Ureter (tissue), 1 donor: Measurements from ENCODE around the gene KCTD6. TPM values are rescaled to one million over a fixed set of nuclear protein-coding genes. Genes with fewer than 3 reads are reported as not detected.

Experiments
- DNase-seq: peaks from one replicate; pipeline ENCODE4 v3.0.0-alpha.2; 2020; ENCODE audit warnings: low spot score
- total RNA-seq: library from RNA; stranded (reverse); gene quantifications from one replicate; pipeline ENCODE4 v1.2.4, GENCODE V29; 2023
- donor health status: DM: yes; HTN: yes; CAD: no.

The KCTD6 gene
- total RNA-seq, 1 donor from 2014 or later, result 11.4 TPM

DNA sequence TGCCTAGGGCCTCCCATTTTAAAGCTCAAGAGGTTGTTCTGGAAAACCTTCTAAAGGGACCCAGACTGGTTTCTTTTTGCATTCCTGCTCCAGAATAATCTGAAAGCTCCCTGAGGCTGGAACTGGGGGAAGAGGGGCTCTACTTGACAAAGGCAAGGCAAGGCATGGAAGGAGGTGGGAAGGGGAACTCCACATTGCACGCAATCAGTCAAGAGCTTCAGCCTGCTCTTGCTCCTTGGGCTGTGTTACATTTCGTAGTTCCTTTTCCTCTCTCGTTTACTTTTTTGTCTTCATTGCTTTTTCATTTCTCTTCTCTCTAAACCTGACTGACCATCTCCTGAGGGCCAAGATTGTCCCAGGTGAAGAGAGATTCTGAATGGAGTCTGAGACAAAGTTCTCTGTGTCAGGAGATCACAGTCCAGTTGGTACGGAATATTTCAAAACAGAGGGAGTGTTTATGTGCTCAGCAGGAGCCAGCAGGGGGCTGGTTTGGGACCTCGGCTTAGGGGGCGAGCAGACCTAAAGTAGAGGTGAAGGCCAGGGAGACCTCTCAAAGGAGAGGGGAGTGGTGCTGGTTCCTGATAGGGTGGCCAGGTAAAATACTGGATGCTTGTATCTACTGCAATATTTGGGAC lies 6.0 kb upstream of the KCTD6 start:
- DNase-seq, result no peak

DNA sequence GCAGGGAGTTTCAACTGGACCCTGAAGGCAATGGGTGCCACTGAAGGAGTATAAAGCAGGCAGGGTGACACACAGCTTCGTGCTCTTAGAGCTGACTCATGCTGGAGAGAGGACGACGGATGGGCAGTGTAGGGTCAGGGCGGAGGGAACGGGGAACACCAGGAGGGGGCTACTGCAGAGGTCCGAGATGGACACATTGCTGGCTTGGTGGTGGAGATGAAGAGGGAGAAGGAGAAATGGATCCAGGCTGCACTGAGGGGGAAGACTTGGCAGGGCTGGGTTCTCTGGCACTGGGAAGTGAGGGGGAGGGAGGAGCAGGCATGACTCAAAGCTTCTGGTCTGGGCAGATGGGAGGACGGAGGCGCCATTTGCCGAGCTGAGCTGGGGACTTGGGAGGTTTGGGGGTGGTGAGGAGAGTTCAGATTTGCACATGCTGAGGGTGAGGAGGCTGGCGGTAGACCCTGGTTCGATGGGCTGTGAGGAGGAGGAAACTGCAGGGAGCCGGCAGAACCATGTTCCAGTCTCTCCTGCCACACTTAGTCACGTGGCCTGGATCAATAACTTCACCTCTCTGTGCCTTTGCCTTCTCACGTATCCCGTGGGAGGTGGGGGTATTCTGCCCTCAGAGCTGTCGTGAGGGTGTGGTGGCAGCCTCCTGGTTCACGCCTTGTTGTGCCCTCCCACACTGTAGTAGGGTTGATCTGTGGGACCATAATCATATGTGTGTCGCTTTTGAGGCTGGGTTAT lies 4.6 kb upstream of the KCTD6 start:
- DNase-seq, result no peak

DNA sequence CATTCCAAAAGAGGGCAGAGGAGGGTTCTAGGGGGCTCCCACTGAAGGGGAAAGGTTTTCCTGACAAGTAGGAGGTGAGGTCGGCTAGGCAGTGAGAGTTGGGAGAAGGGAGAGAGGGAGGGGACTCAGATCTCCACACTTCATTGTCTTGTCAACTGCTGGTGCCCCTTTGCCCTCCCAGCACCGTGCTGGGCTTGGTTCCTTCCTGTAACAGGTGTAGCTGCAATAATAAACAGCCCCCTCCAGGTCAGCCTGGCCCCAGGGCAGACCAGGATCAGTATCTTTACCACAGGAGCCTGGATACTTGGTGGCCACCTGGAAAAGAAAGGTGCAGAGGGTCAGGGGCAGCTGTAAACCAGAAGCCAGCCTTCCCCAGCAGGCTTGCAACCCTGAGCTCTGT lies 2.9 kb upstream of the KCTD6 start:
- no peak for DNase-seq

DNA sequence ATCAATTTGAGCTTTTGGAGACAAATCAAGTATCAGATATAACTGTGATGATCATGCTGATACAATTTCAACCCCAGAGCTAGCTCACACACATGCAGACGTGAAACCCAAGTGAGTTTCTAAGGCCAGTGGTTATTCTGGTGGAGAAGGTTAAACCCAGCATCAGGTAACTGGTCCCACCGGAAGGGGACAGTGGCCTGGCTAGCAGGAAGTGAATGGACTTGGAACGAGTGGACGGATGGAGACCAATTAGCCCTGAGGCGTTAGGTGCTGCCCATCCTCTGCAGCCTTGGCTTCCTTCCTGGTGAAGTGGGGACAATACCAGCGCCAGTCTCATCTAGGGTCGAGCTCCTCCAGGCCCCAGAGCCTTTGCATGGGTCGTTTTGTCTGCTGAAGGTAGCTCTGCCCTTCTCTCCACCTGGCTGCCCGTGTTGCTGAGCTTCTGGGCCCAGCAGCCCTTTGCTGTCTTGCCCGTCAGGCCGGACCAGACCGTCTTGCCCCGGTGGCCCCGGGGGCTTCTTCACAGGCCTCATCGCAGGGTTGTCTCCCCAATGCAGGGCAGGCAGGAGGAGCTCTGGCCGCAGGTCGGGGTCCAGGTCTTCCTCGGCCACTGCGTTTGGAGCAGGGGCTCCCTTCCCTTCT lies 915 bp upstream of the KCTD6 start:
- DNase-seq, result no peak

DNA sequence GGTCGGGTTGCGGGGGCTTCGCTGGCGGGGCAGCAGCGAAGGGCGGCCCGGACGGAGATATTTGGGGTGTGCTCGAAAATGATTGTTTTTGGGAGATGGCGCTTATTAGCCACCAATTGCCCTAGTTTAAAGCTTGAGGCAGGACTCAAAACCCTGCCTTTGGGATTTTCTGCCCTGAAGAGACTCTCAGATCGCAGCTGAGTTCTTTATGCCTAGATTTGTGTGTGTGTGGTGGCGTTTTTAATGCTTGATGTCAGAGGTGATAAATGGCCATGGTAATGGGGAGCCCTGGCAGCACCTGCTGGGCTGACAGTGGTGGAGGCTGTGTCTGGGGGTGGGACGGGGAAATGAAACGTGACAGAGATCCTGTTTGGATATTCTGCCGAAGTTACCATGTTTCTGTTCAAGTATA lies 604 bp downstream of the KCTD6 start:
- no peak for DNase-seq

DNA sequence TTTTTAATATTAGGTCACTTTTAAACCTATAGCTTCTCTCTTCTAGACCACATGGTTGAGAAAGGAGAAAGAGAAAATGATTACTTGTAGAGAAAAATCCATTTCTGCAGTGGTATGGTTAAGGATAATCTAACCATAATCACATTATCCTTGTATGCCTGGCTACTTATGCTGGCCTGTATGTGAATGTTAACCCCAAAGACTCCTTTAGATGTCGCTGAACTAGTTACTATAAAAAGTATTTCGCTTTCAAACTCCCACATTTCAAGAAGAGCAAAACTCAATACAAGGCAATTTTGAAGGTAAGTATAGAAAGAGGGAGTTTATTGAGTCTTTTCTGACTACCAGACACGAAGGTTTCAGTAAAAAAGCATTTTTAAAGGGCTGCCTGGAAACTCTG lies 2.2 kb downstream of the KCTD6 start:
- no peak for DNase-seq

DNA sequence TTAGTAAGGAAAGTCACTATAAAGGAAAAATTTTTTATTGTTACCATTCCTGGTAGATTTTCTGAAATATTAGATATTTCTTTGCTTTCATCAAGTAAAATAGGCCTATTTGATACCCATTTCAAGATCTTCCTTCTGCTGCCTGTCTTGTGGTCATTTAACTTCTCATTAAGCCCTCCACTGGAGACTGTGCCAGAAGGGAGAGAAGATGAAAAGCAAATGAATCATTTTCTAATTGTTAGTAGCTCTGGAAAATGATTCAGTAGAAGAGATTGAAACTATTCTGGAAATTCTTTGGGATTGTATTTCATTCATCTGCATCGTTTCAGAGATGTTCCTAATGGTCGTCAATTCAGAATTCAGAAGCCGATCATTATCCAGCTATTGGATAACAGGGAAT lies 3.2 kb downstream of the KCTD6 start:
- DNase-seq, result no peak

DNA sequence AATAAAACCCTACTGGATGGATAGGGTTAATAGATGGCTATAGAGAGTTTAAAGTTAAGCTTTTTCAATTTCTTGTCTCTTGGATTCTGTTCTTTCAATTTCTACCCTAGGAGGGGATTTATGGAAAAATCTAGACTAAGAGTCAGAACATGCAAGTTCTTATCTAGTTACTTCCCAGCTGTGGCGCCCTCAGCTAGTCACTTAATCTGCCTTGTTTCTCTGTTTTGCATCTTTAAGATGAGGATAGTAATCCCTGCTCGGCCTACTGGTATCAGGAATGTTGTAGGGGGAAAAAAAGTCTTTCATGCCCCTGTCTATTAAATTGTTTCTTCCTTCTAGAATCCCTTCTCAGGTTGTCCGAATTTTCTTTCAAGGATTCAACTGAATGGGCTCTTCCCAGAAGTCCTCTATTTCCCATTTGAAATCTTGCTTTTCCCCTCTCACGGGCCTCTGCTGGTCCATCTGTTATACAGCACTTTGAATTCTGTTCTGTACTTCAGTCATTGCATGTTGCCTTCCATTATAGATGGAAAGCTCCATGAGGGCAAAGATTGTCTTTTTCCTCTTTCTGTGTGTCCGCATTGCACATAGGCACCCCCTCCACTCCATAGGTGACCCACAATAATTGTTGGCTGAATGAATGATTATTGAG lies 4.4 kb downstream of the KCTD6 start:
- no peak for DNase-seq

DNA sequence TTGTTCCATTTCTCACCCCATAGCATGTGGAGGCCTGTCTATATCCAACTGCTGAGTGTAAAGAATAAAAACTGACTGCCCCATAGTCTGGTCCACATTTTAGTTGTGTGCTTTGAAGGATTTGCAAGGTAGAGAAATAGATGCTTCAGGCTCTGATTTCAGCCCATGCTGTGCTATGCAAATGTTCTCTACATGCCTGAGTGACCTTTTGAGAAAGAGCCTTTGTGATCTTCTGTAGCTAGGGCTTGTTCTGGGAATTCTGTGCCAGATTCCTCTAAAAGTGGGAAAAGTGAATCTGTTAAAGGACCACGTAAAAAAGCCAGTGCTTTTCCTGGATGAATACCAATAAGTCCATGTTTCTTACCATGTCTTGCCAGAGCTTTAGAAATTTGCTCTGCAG lies 5.2 kb downstream of the KCTD6 start:
- DNase-seq, result no peak

DNA sequence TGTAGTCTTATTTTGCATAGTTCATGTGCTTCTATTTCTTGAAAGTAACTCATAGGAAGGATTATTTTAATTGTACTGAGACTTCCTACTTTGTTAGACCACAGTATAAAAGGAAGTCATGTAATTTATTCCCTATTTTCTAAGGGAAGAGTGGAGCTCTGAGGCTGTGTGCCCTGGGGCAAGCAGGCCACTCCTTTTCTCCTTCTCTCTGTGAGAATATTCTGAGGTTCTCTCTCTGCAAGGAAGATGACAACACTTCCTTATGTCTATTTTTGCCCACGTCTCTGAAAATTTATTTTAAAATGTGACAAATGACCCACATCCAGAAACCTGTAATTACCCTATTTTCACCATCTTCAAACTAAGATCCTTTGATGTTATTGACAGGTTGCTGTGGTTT lies 11.0 kb downstream of the KCTD6 start:
- DNase-seq, result no peak

DNA sequence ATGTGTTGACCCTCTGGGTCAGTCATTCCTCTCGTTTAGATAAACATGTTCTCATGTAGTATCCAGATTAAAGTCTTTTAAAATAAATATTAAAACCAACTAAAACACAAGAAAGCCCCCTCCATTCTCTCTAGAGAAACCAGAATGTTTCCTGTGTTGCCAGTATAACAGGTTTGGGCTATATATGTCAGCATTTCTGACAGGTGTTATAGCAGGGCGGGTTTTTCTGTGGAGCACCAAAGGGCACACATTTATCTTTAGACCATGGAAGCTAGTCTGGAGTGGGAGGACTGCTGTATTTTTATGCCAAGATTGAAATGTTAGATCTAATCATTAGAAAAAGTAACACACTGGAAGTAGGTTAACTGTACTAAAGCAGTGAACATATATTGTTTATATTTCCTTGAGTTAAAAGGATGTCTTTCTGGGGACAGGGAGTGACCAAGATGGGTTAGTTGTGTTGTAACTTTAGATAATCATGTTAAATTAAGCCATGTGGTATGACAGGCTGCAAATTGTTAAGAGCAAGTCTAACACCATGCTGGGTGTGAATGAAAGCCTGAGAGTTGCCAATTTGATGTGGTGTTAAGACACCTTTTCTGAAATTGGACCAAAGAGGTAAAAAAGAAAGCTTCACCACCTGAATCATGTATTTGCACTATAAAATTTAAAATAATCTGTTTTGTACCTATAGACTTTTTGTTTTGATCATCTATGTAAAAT lies 15.6 kb downstream of the KCTD6 start:
- no peak for DNase-seq

DNA sequence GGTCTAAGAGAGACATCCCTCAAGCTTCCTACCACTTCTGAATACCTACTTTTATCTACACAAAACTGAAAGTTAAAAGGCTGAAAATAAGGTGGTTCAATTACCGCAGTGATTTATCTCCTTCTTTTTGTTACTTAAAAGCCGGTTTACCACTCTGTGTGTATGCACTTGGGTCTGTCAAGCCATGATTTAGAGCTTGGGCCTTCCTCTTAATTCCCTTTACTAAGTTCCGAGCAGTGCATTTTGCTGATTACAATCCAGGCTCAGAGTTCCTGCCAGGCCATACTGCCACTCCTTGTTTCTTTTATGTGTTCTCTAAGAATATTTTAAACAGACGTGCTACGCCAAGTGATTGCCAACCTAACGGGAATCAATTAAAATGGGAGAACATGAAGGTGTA lies 16.5 kb downstream of the KCTD6 start:
- DNase-seq, result no peak

DNA sequence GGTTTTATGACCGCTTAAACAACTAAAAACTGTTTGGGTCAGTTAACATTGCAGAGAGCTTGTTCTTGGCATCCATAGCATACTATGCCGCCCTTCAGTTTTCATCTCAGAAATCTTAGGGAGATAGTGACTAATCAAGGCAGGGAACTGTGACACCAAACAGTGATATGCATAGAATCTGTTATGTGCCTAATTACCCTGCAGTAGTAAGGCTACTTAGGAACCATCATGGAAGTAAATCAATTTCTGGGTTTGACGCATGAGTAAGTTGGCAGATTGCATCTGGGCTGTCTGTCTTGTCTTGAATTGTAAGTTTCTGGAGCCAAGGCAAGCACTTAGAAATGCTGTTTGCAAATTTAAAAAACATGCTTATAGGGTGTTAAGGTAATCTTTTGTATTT lies 22.5 kb downstream of the KCTD6 start:
- no peak for DNase-seq

DNA sequence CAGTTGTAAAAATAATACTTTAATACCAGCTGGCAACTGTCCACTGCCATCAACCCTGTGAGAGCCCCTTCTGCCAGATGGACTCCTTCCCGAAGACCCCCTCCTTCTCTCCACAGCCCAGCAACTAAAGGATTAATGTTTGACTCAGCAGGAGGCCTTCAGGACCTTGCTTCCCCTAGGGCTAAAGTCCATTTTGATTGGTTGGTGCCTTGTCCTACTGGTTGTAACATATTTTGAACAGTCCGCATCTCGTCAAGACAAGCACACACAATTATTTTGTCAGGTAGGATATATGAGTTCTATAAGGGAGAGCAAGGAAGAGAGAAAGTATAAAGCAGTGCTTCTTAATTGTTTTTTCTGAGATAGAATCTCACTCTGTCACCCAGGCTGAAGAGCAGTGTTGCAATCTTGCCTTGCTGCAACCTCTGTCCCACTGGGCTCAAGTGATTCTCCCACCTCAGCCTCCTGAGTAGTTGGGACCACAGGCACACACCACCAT lies 26.4 kb downstream of the KCTD6 start:
- DNase-seq, result no peak

DNA sequence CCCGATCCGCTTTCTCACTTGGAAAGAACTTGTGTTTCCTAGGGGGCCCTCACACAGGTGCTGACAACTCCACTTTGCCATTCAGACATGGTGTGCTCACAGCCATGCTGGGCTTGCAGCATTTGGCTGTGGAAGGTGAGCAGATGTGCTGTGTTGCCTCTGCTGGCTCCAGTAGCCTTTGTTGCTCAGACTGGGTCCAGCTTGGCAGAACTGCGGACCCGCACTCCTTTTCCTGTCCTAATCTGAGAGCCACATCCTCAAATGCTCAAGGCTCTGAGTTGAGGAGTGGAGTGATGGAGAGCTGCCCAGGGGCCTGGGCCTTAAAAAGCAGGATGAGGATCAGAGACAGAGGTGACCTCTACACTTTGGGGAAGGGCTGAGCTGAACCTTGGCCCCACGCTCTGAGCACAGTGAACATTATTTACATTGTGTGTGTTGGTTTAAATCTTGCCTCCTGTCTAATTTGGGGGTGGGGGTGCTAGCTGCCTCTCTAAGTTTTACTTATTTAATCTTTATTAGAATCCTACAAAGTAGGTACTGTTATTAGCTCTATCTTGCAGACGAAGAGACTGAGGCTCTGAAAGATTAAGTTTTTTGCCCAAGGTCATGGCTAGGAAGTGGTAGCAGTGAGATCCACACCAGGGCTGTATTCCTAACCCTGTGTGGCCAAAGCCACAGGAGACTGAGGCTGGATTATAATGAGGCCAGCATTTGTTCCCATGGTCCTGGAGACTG lies 27.9 kb downstream of the KCTD6 start:
- DNase-seq, result no peak

DNA sequence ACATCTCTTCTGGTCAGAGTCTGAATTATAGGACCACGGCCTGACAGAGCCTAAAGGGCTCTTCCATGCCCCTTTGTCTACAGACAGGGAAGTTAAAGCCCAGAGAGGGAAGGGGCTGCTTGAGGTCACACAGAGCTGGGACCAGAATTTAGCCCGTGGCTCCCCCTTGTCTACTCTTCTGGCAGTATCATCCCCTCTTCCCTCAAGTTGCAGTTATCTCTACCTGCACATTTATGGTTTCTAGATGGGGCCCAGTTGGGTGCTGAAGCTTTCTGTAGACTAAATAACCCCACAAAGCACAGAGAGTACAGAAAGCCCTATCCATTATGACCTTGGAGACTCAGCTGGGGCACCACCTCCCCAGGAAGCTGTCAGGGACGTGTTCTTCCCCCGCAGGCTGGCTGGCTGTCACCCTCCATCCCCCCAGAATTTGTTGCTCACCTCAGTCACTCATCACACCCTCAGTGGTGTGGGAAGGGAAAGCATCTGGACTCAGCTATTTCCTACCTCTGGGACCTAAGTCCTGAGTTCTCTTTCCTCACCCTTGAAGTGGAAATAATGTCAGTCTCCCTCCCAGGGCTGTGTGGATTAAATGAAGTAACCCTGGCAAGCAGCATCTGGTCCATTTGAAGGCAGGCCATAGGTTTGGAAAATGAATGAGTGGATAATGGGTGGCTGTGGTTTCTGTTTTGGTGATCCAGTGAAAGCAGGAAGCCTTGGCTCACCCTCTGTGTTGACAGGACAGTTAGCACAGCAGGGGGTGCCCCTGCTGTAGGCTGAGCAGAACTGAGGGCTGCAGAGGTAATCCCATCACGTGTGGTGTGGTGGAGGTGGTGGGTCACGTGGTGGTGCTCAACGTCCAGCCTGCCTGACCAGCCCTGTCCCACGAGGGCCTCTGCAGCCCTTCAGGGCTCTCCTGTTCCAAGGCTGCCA lies 28.8 kb downstream of the KCTD6 start:
- DNase-seq, result no peak

DNA sequence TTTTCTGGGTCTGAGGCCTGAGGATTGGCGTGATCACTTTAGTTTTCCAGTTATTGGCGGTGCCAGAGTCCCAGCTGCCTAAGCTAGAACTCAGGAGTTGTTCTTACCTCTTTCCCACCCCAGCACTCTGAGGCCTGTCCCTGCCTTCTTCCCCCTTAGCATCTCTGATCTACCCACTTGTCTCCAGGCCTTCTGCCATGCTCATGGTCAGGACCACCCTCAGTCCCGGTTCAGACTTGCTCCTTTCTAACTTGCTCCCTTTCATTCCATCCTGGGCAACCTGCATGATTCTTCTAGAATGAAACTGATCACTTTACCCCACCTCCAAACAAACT lies 29.4 kb downstream of the KCTD6 start:
- no peak for DNase-seq

DNA sequence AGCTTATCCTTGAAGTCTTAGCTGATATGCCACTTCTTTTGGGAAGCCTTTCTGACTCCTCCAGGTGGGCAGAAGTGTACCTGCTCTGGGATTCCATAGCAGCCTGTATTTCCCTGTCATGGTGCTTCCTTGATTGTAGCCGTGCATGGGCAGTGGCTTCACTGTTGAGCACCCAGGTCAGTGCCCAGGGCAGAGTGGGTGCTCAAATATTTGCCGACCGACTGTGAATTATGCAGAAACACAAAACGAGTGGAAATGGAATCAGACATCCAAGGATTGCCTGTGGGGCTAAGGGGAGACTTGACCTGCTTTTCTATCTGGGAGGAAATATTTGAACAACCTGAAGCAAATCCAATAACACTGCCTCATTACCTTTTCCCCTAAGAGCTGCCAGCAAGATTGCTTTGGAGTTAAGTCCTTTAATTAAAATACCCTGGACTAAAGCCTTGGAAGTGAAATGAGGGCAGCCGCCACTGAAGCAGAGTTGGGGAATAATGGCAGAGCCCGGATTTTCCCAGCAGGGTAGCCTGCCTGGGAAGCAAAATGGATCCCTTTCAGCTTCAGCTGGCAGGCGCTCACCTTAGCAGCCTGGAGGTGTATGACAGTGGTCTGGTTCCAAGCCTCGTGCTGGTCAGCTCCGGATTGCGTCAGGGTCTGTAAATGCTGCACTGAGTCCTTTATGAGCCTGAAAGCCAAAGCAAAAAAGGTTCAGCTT lies 30.2 kb downstream of the KCTD6 start:
- no peak for DNase-seq

DNA sequence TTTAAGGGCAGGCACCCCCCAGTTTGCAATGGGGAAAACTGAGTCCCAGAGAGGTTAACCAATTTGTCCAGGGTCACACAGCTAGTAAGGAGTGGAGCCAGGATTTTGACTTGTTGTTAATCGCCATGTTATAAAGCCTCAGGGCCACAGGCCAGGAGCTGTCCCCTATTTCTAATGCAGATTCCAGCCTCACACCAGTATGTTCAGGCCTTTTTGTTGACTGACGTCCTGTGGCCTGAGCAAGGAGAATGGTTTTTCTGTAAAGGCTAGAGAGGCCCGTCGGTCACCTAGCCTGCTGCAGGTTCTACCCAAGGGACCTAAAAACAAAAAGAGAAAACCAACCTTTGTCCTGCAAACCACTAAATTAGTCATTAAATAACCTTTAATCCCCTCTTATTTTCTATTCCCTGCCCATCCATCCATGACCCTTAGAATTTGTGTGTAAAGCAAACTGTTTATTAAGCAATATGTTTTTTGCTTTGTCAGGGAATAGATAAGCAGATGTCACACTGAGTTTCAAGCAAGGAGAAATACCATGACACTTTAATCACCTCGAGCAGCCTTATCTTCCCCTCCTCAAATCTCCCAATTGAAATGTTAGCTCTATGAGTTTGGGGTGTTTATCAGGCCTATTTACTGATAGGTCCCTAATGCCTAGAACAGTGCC lies 31.0 kb downstream of the KCTD6 start:
- no peak for DNase-seq
